AG09319 (cell line): ENCODE measurements around the gene TMEM116.

ENCODE experiments used
- DNase-seq: peaks from one replicate; pipeline ENCODE4 v3.0.0-alpha.2; 2010; ENCODE audit warnings: low read depth; ENCODE audit errors: extremely low read depth
- CTCF ChIP-seq: IDR thresholded peaks from 2 replicates; pipeline ENCODE4 v1.5.1; 2011; ENCODE audit warnings: low read depth, mild to moderate bottlenecking, inconsistent platforms, low read length, moderate library complexity

The TMEM116 gene

GRCh38 chr12:111886662-111887545 is 126.1 kb downstream of the TMEM116 start:
- no peak for DNase-seq

GRCh38 chr12:111881716-111882115 is 131.2 kb downstream of the TMEM116 start:
- no peak for TF ChIP-seq CTCF
- DNase-seq = no peak

More at GRCh38 chr12:111886662-111887545, 126.1 kb downstream of the TMEM116 start:
- TF ChIP-seq CTCF = no peak
